ENCODE results near the gene MEX3C. TPM values are rescaled to one million over a fixed set of nuclear protein-coding genes. Genes with fewer than 3 reads are reported as not detected.

The MEX3C gene
- total RNA-seq, 2 experiments from 2014 or later: 41.9 to 43.4 TPM

DNA sequence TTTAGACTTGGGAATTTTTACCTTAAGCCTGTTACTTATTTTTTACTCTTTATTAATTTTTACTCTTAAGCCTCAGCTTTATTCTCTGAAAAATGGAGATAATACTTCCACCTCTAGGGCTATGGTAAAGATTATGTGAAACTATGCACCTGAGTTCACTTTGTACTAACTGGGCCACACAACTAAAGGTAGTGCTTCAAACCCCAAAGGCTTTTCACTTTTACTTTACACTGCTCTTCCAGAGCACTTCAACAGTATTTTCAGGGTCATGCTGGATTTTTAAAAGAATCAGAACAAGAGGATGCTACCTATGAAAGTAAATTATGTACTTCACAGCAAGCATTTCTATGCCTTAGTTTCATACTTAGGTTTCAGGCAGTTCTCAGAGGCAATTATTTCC is 27.8 kb downstream of the MEX3C start:
- H3K27ac ChIP-seq (ENCODE audit: low read depth, low read length, poor library complexity, severe bottlenecking): no peak overlapping the region
- intact Hi-C loops (cut with micrococcal nuclease; ENCODE audit: unreplicated experiment): no loop called here
- H3K4me2 ChIP-seq (ENCODE audit: low read length): no peak overlapping the region
- no peaks in the 10 kb centered on the region for H3K9me2 ChIP-seq (ENCODE audit: insufficient read depth, low read length)
- H2AFZ ChIP-seq (ENCODE audit: low read length): no peak overlapping the region
- DNase-seq (ENCODE audit: low spot score): no peak
- TF ChIP-seq, protein P1, sequence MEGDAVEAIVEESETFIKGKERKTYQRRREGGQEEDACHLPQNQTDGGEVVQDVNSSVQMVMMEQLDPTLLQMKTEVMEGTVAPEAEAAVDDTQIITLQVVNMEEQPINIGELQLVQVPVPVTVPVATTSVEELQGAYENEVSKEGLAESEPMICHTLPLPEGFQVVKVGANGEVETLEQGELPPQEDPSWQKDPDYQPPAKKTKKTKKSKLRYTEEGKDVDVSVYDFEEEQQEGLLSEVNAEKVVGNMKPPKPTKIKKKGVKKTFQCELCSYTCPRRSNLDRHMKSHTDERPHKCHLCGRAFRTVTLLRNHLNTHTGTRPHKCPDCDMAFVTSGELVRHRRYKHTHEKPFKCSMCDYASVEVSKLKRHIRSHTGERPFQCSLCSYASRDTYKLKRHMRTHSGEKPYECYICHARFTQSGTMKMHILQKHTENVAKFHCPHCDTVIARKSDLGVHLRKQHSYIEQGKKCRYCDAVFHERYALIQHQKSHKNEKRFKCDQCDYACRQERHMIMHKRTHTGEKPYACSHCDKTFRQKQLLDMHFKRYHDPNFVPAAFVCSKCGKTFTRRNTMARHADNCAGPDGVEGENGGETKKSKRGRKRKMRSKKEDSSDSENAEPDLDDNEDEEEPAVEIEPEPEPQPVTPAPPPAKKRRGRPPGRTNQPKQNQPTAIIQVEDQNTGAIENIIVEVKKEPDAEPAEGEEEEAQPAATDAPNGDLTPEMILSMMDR (conservative IDR thresholded peaks at IDR 0.05; ENCODE audit: low read length): no peak
- TF ChIP-seq EZH2phosphoT487 (IDR thresholded peaks at IDR 0.05; ENCODE audit: borderline replicate concordance, low read depth, low read length): no peak
- ChIA-PET POLR2A (no interaction called here), CTCF (ENCODE audit: unreplicated experiment) (no interaction called here)
- no peaks in the 10 kb centered on the region for H3K9me3 ChIP-seq (ENCODE audit: low read length)
- no peaks in the 10 kb centered on the region for H4K20me1 ChIP-seq (ENCODE audit: insufficient read depth, low read length)
- BruUV-seq (replicated peaks): no TSS peak
- peaks cover 11% of the 10 kb centered on the region; the same call in 1 of the 2 replicates for H3K79me2 ChIP-seq (ENCODE audit: insufficient read depth, low read depth, low read length)
- H3K4me1 ChIP-seq (ENCODE audit: insufficient read depth, low read length, poor library complexity, severe bottlenecking): peaks cover 4% of the 10 kb centered on the region
- H3K4me3 ChIP-seq (ENCODE audit: low read depth, low read length, poor library complexity, severe bottlenecking): no peak overlapping the region
- peaks cover 21% of the 10 kb centered on the region for H3K36me3 ChIP-seq (ENCODE audit: insufficient read depth, low read length)

DNA sequence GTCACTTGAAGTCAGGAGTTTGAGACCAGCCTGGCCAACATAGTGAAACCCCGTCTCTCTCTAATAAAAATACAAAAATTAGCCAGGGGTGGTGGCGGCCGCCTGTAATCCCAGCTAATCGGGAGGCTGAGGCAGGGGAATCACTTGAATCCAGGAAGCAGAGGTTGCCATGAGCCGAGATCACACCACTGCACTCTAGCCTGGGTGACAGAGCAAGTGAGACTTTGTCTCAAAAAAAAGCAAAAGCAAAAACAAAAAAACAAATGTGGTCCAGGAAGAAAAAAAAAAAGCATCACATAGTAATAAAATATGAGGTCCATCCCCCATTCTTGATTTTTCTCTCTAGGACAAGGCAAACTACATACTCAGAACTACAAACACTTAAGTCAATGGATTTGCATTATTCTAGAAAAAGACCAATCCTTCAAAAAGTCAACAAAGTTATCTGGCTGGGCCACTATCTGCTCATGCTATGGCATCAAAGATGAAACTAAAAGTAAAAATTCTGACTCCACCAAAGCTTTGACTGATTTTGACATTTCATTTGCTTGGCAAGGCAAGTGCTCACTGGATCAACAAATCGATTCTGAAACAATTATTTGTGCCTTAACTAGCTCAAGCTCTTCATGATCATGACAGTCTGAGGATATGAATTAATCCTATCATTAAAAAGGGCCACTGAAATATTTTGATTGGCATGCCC is 28.4 kb downstream of the MEX3C start:
- no TSS peak for BruUV-seq (replicated peaks)
- peaks cover 15% of the 10 kb centered on the region for H3K36me3 ChIP-seq (ENCODE audit: insufficient read depth, low read length)
- H3K9me2 ChIP-seq (ENCODE audit: insufficient read depth, low read length): no peaks in the 10 kb centered on the region
- no peaks in the 10 kb centered on the region for H4K20me1 ChIP-seq (ENCODE audit: insufficient read depth, low read length)
- TF ChIP-seq, protein P1 (conservative IDR thresholded peaks at IDR 0.05; ENCODE audit: low read length): no peak
- TF ChIP-seq EZH2phosphoT487 (IDR thresholded peaks at IDR 0.05; ENCODE audit: borderline replicate concordance, low read depth, low read length): no peak
- peaks cover 10% of the 10 kb centered on the region for H3K4me1 ChIP-seq (ENCODE audit: insufficient read depth, low read length, poor library complexity, severe bottlenecking)
- H3K4me2 ChIP-seq (ENCODE audit: low read length): no peak overlapping the region
- peaks cover 4% of the 10 kb centered on the region; the same call in 1 of the 2 replicates for H3K79me2 ChIP-seq (ENCODE audit: insufficient read depth, low read depth, low read length)
- ChIA-PET CTCF (ENCODE audit: unreplicated experiment) (no interaction called here), POLR2A (no interaction called here)
- no peaks in the 10 kb centered on the region for H3K9me3 ChIP-seq (ENCODE audit: low read length)
- H3K4me3 ChIP-seq (ENCODE audit: low read depth, low read length, poor library complexity, severe bottlenecking): no peak overlapping the region
- no peak overlapping the region for H3K27ac ChIP-seq (ENCODE audit: low read depth, low read length, poor library complexity, severe bottlenecking)
- intact Hi-C loops (cut with micrococcal nuclease; ENCODE audit: unreplicated experiment): no loop called here
- DNase-seq (ENCODE audit: low spot score): no peak
- H2AFZ ChIP-seq (ENCODE audit: low read length): no peak overlapping the region

GRCh38 chr18:51168026-51168742 is 29.3 kb downstream of the MEX3C start:
- Histone ChIP-seq H3K79me2 (ENCODE audit: insufficient read depth, low read depth, low read length) (no peaks in the 10 kb centered on the region), H3K27ac (ENCODE audit: low read depth, low read length, poor library complexity, severe bottlenecking) (no peak overlapping the region), H3K4me3 (ENCODE audit: low read depth, low read length, poor library complexity, severe bottlenecking) (no peak overlapping the region), H3K4me2 (ENCODE audit: low read length) (no peak overlapping the region), H3K36me3 (ENCODE audit: insufficient read depth, low read length) (peaks cover 6% of the 10 kb centered on the region; the same call in 1 of the 2 replicates), H4K20me1 (ENCODE audit: insufficient read depth, low read length) (no peaks in the 10 kb centered on the region), H2AFZ (ENCODE audit: low read length) (no peak overlapping the region), H3K9me2 (ENCODE audit: insufficient read depth, low read length) (no peaks in the 10 kb centered on the region), H3K9me3 (ENCODE audit: low read length) (no peaks in the 10 kb centered on the region), H3K4me1 (ENCODE audit: insufficient read depth, low read length, poor library complexity, severe bottlenecking) (peaks cover 19% of the 10 kb centered on the region)
- no TSS peak for BruUV-seq (replicated peaks)
- intact Hi-C loops (cut with micrococcal nuclease; ENCODE audit: unreplicated experiment): no loop called here
- CTCF ChIA-PET (ENCODE audit: unreplicated experiment): no interaction called here
- TF ChIP-seq, protein P1 (conservative IDR thresholded peaks at IDR 0.05; ENCODE audit: low read length): peak; percentile 43; the same call in 1 of the 2 replicates
- TF ChIP-seq EZH2phosphoT487 (IDR thresholded peaks at IDR 0.05; ENCODE audit: borderline replicate concordance, low read depth, low read length): no peak
- POLR2A ChIA-PET: no interaction called here
- no peak for DNase-seq (ENCODE audit: low spot score)
